ENCODE measurements around the gene CRYBG2. TPM values are rescaled to one million over a fixed set of nuclear protein-coding genes. Genes with fewer than 3 reads are reported as not detected.

The CRYBG2 gene
- polyA plus RNA-seq, 3 donors = 0.52 TPM; not detected in 2

DNA sequence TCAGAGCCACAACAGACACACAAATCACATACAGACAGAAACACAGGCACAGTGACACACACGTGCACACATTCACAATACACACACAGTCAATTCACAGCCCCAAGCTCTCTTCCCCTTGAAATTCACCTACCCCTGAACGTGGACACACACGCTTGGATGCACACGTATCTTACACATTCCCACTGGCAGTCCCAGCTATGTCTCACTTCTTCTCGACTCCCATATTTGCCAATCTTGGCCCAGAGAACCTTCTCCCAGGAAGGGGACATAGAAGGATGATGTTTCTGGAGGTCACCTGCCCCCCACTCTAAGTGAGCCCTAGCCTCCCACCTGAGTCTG, 1.6 kb downstream of the CRYBG2 start:
- H4K20me1 ChIP-seq (ENCODE audit: insufficient read depth, low read length) = no peaks in the 10 kb centered on the region
- no peak for TF ChIP-seq CTCF (IDR thresholded peaks at IDR 0.05)
- intact Hi-C loops (cut with micrococcal nuclease) = no loop called here
- H3K4me1 Mint-ChIP-seq = no peaks in the 10 kb centered on the region
- no peak overlapping the region for H3K4me3 ChIP-seq (replicated peaks in 1 of 3; ENCODE audit: low read depth in 2 of 3, low read length in 3 of 3)
- H3K36me3 ChIP-seq (replicated peaks in 1 of 2; ENCODE audit: control insufficient read depth in 1 of 2, insufficient read depth in 2 of 2, low read length in 2 of 2) = no peaks in the 10 kb centered on the region
- H3K4me1 ChIP-seq (ENCODE audit: control insufficient read depth in 1 of 2, insufficient read depth in 2 of 2, low read length in 2 of 2) = no peaks in the 10 kb centered on the region
- no peak overlapping the region for H3K9ac ChIP-seq (ENCODE audit: insufficient read depth, low read length, poor library complexity, severe bottlenecking)
- no peak overlapping the region for H3K4me2 ChIP-seq (replicated peaks; ENCODE audit: extremely low read depth, low read length, poor library complexity, severe bottlenecking)
- no peak overlapping the region for H2AFZ ChIP-seq (ENCODE audit: insufficient read depth, low read depth, low read length, poor library complexity, severe bottlenecking)
- H3K79me2 ChIP-seq (ENCODE audit: insufficient read depth, low read length) = no peaks in the 10 kb centered on the region
- H3K27ac Mint-ChIP-seq = no peak overlapping the region
- DNase-seq = no peak
- no peaks in the 10 kb centered on the region for H3K9me3 ChIP-seq (replicated peaks in 1 of 2; ENCODE audit: control insufficient read depth in 1 of 2, insufficient read depth in 1 of 2, low read length in 2 of 2)
- H3K27ac ChIP-seq (ENCODE audit: low read depth in 1 of 2, low read length in 2 of 2) = no peak overlapping the region
- peaks cover 0 to 2% (median 0%) of the 10 kb centered on the region in 7 donors for H3K9me3 Mint-ChIP-seq
- 100% methylated on average over 1 of the region's 5 CpGs for WGBS (ENCODE audit: insufficient coverage)
- no peaks in the 10 kb centered on the region for H3K27me3 ChIP-seq (ENCODE audit: control insufficient read depth in 2 of 2, insufficient read depth in 2 of 2, low read length in 2 of 2)
- H3K27me3 Mint-ChIP-seq (ENCODE audit: low read depth in 3 of 3) = peaks cover 6 to 12% (median 8%) of the 10 kb centered on the region in 3 donors
- no peaks in the 10 kb centered on the region for H3K36me3 Mint-ChIP-seq
- no peak overlapping the region for H3K4me3 Mint-ChIP-seq

- H2AFZ ChIP-seq (ENCODE audit: insufficient read depth, low read depth, low read length, poor library complexity, severe bottlenecking) = no peak overlapping the region
- H3K9me3 Mint-ChIP-seq = peaks cover 0 to 2% (median 0%) of the 10 kb centered on the region in 7 donors
- H3K27me3 ChIP-seq (ENCODE audit: control insufficient read depth in 2 of 2, insufficient read depth in 2 of 2, low read length in 2 of 2) = no peaks in the 10 kb centered on the region
- H3K9ac ChIP-seq (ENCODE audit: insufficient read depth, low read length, poor library complexity, severe bottlenecking) = no peak overlapping the region
- H3K9me3 ChIP-seq (replicated peaks in 1 of 2; ENCODE audit: control insufficient read depth in 1 of 2, insufficient read depth in 1 of 2, low read length in 2 of 2) = no peaks in the 10 kb centered on the region
- H3K79me2 ChIP-seq (ENCODE audit: insufficient read depth, low read length) = no peaks in the 10 kb centered on the region
- 96% methylated on average over 8 of the region's 12 CpGs for WGBS (ENCODE audit: insufficient coverage)
- H3K4me3 Mint-ChIP-seq = no peak overlapping the region
- H3K27ac ChIP-seq (ENCODE audit: low read depth in 1 of 2, low read length in 2 of 2) = no peak overlapping the region
- no peak for DNase-seq
- no peaks in the 10 kb centered on the region for H3K4me1 Mint-ChIP-seq
- H4K20me1 ChIP-seq (ENCODE audit: insufficient read depth, low read length) = no peaks in the 10 kb centered on the region
- intact Hi-C loops (cut with micrococcal nuclease) = no loop called here
- peaks cover 3 to 7% (median 3%) of the 10 kb centered on the region in 3 donors for H3K27me3 Mint-ChIP-seq (ENCODE audit: low read depth in 3 of 3)
- no peak for TF ChIP-seq CTCF (IDR thresholded peaks at IDR 0.05)
- H3K36me3 Mint-ChIP-seq = no peaks in the 10 kb centered on the region
- H3K4me3 ChIP-seq (replicated peaks in 1 of 3; ENCODE audit: low read depth in 2 of 3, low read length in 3 of 3) = no peak overlapping the region
- H3K36me3 ChIP-seq (replicated peaks in 1 of 2; ENCODE audit: control insufficient read depth in 1 of 2, insufficient read depth in 2 of 2, low read length in 2 of 2) = no peaks in the 10 kb centered on the region
- no peaks in the 10 kb centered on the region for H3K4me1 ChIP-seq (ENCODE audit: control insufficient read depth in 1 of 2, insufficient read depth in 2 of 2, low read length in 2 of 2)
- H3K4me2 ChIP-seq (replicated peaks; ENCODE audit: extremely low read depth, low read length, poor library complexity, severe bottlenecking) = no peak overlapping the region
- H3K27ac Mint-ChIP-seq = no peak overlapping the region
Measured at GRCh38 chr1:26351590-26352337, 2.2 kb downstream of the CRYBG2 start.

Measured in CD14-positive monocyte (primary cell).